OCI-LY1 (cell line): Measurements from ENCODE around the gene ATP8A2.

ENCODE experiments used
- CTCF ChIP-seq: fragments of 200-600 bp; sonication (generic), shearing (Covaris generic); IDR thresholded peaks from 2 replicates; pipeline ENCODE4 v1.5.1; 2017; ENCODE audit warnings: mild to moderate bottlenecking, antibody characterized with exemption, low read length, moderate library complexity, mixed read lengths
- EZH2 ChIP-seq: fragments of 200-600 bp; sonication (generic), shearing (Covaris generic); IDR thresholded peaks from 2 replicates; pipeline ENCODE4 v1.8.0; 2017; ENCODE audit warnings: borderline replicate concordance, mixed run types, mild to moderate bottlenecking, antibody characterized with exemption, low read length, moderate library complexity, mixed read lengths

- TF ChIP-seq CTCF (no peak), EZH2 (no peak)
These were observed 654.0 kb downstream of the ATP8A2 start for GRCh38 chr13:26025771-26026170.
